HG02884 (cell line): ENCODE data around the gene PREX1.

Experiments
- ATAC-seq: cut with Tn5 transposase; IDR thresholded peaks from one replicate; pipeline ENCODE4 v1.9.1; 2021; ENCODE audit warnings: mild to moderate bottlenecking, moderate library complexity; ENCODE audit not compliant: unreplicated experiment

The PREX1 gene

DNA sequence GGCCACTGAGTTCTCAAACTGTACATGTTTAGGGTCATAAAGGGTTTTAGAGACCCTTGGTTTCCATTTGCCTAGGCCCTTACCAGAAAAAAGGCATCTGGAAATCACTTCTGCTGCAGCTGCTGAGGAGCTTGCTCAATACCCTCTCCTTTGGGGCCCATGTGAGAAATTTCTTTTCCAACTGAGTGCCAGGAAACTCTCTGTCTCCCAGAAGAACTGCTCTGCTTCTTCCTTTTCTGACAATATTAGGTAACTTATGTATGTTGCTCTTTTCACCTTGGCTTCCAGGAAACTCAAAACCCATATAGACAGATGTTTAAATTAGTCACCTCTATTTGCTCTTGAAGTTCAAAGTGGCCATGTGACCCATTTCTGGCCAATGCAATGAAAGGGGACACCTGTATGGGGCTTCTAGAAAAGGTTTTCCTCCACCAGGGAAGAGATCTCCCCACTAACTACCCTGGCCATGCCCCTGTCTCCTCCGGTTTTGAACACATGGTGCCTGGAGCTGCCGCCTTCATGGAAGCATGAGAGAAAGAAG, 121.6 kb downstream of the PREX1 start:
- no peak for ATAC-seq

DNA sequence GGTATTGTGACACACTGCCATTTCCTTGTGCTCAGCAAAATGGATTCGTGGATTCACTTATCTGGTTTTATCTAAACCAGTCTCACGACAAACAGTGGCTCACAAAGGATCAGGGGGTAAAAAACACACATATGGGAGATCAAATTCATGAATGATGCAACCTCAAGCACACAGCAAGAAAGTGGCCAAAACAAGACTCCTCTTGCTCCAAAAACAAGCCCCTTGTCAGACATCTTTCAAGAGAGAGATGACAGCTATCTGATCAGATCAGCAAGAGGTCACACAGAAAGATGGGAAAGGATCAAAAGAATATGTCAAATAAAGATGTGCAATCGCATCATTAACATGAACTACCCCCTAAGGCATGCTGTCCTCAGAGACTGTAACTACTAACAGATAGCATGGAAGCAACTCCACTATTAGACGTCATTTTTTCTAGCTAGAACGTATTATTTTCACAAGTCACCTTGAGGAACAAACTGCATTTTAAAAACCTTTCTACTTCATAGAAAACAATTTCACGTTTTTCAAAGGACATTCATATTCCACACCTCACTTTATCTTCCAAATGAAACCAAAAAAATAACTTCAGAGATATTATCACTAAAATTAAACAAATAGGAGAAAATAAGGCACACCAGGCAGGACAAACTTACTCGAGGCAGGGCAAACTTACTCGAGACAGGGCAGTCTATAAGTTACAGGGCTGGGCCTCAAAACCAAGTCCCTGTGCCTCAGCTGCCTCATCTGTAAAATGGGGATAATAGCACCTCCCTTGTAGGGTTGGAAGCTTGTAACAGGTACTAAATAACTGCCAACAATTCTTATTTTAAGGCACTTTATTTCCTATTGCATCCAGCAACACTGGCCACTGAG, 122.3 kb downstream of the PREX1 start:
- ATAC-seq = no peak

DNA sequence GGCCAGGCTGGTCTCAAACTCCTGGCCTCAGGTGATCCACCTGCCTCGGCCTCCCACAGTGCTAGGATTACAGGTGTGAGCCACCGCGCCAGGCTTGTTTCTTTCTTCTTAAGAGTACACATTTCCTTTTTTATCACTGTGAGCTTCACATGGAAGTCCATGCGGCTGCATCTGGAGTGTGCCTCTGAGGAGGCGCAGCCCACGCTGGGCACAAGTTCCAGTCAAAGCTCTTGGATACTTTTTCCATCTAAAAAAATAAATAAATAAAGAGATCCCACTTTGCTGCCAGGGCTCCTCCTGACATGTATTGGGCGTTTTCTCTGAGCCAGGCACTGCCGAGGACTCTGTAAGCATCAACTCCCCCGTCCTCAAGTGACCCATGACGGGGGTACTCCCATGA, 123.0 kb downstream of the PREX1 start:
- no peak for ATAC-seq

DNA sequence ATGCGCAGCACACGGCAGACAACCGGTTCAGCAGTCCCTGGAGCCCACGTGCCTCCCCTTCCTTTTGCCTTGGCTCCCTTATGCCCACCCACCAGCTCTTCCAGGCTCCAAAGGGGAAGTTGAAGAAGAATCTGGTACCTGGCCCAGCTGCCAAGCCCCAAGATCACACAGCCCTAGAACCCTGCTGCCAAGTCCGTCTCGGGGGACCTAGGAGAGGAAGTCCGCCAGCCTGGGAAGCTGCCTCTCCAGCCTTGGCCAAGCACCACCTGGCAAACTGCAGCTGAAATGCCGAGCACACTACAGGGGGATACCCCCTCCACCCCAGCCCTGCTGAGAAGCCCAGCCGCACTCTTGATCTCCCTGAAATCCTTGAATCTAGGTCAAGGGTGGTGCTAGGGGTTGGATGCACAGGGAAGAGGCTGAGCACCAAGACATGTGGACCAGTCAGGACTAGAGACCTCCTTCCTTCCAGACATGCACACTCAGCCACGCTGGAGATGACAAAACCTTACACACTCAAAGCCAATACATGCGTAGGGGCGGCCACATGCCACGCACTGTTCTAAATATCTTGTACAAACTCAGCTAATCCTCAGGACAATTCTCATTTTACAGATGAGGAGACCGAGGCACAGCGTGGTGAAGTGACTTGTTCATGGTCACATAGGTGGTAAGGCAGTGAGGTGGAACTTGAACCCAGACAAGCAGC, 124.1 kb downstream of the PREX1 start:
- ATAC-seq = no peak

DNA sequence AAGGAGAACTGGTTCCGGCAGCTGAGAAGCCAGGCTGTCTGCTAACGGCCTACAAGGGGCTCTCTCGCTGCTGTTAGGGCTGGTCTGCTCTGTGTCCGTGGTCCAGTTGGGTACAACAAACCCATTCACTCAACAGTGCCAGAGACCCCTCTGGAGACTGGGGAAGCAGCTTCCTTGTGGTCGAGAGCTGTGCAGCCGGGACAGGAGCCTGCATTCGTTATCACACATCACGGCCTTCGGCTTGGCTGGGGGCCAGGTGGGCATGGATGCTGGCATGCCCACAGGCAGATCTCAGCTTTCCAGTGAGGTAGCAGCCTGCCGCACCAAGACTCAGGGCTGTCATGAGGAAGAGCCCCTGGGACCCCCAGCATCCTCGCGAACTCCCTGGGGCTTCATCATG, 124.7 kb downstream of the PREX1 start:
- no peak for ATAC-seq

DNA sequence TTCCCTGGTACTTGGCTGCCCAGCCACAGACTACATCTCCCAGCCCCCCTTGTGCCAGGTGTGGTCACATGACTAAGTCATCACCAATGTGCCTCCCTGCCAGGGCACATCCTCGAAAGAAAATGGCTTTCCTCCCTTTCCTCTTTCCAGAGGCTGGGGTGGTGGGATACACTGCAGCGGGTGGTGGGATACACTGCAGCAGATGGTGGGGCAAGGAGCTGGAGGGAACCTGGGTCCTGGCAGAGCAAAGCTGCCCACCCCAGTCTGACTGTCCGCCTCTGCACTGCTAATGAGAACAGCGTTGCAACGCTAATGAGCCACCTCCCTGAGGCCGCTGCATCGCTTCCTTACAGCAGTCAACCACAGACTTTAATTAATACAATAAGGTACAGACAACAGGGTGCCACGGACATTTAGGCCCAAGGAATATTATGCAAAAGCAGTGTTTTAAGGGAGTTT, 125.3 kb downstream of the PREX1 start:
- no peak for ATAC-seq

DNA sequence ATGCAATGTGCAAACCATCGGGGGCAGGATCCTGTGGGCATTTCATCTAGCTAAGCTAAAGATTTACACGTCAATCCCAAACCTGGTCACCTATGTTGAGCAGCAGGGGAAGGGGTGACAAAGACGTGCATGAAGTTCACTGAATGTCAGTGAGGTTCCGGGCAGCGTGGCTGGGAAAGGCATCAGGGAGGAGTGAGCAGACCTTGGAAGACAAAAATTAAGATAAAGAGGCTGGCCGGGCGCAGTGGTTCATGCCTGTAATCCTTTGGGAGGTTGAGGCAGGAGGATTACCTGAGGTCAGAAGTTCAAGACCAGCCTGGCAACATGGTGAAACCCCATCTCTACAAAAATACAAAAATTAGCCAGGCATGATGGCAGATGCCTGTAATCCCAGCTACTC, 126.1 kb downstream of the PREX1 start:
- ATAC-seq = no peak

DNA sequence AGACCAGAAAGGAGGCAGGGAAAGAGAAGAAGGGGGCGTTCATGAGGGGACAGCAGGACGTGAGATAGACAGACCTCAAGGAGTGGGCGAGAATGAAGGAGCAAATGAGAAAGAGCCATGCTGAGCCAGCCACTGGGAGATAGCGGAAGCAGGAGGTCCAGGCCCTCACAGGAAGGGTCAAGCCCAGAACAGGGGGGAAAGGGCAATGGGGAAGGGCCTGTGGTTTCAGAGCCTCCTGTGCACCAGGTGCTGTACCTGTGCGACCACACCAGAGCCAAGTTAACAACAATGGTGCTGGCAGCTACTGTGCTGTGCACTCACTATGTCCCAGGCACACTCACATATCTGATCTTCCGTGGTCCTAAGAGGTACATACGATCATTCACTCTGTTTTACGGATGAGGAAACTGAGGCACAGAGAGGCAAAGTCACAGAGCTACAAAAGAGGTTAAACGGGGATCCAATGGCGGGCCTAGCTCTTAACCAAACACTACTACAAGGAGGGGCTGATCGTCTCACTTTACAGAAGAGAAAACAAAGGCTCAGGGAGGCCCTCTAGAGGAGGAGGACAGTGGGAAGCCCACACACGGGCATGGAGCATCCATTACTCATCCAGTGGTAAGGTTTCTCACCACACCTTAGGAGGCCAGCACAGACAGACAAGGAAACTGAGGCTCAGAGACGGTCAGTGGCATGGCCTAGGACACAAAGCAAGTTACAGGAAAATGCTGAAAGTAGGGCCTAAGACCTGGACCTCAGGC, 129.1 kb downstream of the PREX1 start:
- no peak for ATAC-seq

DNA sequence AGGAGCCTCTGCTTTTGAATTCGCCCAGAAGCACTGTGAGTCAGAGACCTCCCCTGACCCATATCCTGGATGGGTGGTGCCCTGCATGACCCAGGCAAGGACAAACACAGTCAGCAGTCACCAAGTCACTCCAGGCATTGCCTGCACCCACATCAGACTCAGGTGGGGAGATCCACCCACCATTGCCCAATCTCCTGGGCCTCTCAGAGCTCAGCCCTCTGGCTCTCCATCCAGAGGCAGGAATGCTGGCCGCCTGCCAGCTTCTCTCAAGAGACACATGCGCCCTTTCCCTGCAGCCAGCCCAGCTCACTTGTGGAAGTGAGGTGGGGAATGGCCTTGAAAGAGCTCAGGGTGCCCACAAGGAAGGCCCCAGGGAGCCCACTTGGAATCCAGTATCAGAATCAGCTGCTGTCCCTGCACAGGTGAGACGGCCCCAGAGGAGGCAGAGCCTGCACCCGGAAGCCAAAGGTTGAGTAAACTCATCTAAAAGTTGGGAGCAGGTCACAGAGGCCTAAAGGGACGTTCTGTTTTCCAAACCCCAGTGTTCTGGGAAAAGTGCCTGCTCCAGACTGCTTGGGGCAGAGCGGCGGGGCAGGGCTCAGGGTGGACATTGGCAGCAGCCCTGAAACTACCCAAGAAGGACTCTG, 129.8 kb downstream of the PREX1 start:
- ATAC-seq = no peak

DNA sequence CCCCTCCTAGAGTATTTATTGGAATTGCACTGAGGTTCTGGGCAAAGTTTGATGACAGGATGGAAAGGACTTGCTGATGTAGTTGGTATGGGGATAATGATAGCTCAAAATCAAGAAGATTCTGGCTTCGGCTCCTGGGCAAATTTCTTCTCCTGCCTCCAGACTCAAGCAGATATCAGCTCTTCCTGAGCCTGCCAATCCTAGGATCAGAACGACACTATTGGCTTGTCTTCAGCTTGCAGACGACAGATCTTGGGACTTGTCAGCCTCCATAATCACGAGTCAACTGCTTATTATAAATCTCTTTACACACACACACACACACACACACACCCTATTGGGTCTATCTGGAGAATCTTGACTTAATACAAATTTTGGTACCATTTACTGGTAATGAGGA, 131.1 kb downstream of the PREX1 start:
- ATAC-seq = no peak

DNA sequence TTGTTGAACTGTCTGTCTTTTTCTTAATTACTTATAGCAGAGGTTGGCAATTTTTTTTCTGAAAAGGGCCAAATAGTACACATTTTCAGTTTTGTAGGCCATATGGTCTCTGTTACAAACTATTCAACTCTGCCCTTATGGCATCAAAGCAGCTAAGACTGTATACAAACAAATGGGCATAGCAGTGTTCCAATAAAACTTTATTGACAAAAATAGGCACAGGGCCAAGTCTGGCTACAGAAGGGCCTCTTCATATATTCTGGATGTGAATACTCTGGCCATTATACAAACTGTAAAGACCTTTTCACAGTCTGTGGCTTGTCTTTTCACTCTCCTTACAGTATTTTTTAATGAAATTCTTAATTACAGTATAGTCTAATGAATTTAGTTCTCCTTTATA, 132.1 kb downstream of the PREX1 start:
- no peak for ATAC-seq

DNA sequence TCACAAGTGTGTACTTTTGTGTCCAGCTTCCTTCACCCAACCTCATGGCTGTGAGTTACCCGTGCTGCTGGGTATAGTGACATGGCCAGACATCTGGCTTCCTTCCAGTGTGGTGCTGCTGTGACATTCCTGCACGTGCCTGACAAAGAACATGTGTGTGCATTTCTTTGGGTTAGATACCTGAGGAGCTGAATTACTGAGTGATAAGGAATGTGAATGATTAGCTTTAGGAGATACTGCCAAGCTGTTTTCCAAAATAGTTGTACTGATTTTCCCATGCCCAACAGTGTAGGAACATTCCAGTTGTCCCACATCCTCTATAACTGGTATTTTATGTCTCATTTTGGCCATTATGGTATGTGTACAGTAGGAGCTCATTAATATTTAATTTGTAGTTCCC, 132.5 kb downstream of the PREX1 start:
- ATAC-seq = no peak

DNA sequence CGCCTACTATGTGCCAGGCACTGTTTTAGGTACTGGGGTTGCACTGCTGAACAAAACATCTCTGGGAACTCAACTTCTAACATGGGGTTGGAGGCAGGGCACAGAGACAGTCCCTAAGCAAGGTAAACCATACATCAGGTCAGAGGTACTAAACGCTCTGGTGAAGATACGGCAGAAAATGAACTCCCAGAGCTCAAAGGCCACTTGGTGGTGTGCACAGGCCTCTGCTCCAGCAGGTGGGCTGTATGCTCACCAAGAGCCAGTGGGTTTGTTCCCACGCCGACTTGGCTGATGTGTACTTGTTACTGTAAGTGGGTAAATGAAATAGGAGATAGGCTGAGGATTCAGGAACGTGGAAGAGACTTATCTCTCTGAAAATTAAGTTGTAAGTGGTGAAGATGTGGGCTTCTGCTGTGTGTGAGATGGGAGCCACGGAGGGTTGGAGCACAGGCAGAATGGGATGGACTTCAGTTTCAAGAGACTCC, 133.4 kb downstream of the PREX1 start:
- no peak for ATAC-seq

DNA sequence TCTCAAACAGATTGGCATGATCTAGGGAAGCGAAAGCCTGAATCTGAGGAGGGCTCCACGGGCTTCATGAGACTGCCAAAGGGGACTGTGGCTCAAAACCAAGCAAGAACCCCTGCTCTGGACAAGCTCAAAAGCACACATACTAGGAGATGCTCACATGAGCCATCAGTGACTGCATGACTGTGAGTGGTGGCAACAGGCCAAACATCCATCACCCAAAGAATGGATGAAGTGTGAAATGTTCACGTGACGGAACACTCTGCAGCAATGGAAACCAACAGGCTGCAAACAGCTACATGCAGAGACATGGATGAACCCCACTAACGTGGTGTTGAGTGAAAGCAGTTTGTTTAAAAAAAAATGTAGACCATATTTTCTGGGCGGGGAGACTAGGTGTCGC, 136.3 kb downstream of the PREX1 start:
- ATAC-seq = no peak

DNA sequence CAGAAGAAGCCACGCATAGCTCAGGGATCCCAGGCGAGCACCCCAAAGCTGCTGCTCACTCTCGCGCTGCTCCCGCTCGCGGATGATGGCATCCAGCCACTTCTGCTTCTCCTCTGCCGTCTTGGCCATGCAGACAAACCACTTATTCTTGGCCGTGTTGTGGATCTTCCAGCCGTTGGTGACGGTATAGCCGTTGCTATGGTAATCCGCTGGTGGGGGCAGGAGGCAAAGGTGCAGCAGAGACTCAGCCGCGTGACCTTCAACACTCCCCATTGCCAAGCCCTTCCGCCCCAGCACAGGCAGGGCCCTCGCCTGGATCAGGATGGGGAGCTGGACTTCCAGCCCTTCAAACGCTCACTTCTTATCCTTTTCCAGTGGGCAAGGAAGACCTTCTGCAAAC, 136.9 kb downstream of the PREX1 start:
- ATAC-seq = no peak

DNA sequence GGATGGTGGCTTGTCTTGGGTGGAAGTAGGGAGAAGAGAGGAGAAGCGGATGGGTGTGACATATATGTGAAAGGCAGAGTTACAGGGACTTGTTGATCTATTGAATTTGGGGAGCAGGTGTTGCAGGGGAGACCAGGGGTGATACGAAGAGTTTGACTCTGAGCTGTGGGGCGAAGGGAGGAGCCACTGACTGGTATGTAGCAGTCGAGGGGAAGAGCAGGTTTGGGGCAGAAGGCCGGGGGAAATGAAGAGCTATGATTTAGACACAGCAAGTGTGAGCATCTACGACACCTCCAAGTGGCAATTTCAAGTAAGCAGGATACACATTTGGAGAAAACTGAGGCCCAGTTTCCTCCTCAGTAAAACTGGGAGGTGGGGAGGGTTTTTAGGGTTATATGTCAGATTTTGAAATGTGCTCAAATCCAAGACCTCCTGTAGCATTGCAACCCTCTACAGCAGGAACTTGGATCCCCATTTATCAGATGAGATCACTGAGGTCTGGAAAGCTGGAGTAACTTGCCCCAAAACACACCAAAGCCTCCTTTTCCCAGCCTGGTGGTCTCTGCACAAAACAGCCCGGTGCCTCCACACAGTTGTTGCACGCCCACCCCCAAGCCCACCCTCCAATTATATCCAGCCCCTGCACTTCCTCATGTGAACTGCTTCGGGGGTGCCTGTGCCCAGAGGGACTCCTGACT, 137.8 kb downstream of the PREX1 start:
- no peak for ATAC-seq

DNA sequence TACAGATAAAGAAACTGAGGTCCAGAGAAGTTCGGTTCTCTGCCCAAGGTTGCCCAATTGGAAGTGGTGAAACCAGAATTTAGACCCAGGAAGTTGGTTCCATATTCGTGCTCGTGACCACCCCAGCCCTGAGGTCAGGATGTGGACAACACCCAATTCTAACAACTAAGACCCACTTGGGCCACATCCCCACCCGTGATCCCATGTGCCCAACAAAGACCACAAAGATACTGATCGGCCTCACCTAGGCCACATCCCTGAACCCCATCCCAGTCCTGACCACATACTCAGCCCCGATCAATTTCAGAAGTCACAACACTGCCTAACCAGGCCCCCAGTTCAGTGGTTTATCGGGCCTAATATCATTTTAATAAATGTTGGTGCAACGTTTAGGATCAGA, 138.4 kb downstream of the PREX1 start:
- no peak for ATAC-seq

DNA sequence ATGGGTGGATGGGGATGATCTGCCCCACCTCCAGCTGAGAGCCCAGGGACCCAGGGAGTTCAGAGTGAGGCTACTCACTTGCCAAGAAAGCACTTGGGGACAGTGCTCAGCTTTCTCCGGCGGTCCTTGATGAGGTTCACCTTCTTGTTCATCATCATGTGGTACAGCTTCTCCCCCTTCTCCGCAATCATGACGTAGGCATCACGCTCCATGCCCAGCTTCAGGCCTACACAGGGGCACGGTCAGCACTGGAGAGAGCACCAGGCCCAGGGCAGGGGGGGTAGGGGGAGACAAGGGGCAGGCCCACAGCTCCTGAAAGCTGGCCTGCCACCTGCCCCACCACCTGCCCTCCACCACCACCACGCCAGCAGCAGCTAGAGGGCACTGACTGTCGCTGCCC, 139.2 kb downstream of the PREX1 start:
- ATAC-seq = no peak

DNA sequence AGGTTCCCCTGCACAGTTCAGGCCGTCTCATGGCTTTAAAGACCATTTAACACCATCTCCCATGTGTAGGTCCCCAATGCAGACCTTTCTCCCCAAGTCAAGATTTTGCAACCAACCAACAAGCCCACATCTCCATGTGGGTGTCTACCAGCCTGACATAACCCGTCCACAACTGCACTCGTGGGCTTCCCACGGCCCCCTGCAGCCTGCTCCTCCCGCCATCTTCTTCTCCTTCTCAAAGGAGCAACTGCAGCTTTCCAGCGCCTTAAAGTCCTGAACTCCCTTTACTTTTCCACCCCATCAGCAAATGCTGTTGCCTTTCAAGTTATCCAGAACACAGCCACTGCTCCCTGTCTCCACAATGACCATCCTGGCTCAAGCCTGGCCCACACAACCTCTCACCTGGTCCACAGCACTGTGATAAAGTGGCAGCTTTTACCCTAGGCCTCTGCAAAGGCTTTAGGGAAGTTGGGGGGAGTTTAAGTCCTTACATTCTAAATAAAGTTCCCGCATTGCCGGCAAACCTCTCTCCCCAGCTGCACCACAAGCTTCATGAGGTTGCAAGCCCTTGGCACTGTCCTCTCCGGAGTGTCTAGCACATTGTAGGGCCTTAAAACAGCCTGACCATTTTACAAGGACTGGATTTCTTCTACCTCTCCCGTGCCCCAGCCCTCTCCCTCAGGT, 140.5 kb downstream of the PREX1 start:
- ATAC-seq = no peak
